Mesendoderm (in vitro differentiated cells): ENCODE results near the gene CATSPERD.
A peak's percentile ranks its signal among the peaks of the same experiment; 100 is the strongest.

Experiments used
- DNase-seq: peaks from one replicate; pipeline ENCODE4 v3.0.0; 2013
- H2AK5ac ChIP-seq: 2 replicates; pipeline ENCODE4 v1.6.1; 2013; ENCODE audit warnings: low read length, inconsistent platforms
- H2BK120ac ChIP-seq: 2 replicates; pipeline ENCODE4 v1.6.1; 2013; ENCODE audit warnings: low read depth, mild to moderate bottlenecking, low read length, moderate library complexity, mixed read lengths
- H2BK15ac ChIP-seq: replicated peaks from 2 replicates; pipeline ENCODE4 v1.6.1; 2013; ENCODE audit warnings: low read depth, mild to moderate bottlenecking, moderate library complexity
- H2BK5ac ChIP-seq: 2 replicates; pipeline ENCODE4 v1.6.1; 2013; ENCODE audit warnings: low read length, inconsistent platforms
- H3K18ac ChIP-seq: 2 replicates; pipeline ENCODE4 v1.6.1; 2013; ENCODE audit warnings: mild to moderate bottlenecking, low read length, mixed read lengths
- H3K23ac ChIP-seq: one replicate; pipeline ENCODE4 v1.6.1; 2013; ENCODE audit warnings: low read length
- H3K27ac ChIP-seq: 2 replicates; pipeline ENCODE4 v1.5.1; 2013; ENCODE audit warnings: low read depth, mild to moderate bottlenecking, inconsistent platforms, low read length, moderate library complexity
- H3K27me3 ChIP-seq: 2 replicates; pipeline ENCODE4 v1.6.1; 2013; ENCODE audit warnings: low read length, control low read depth, mild to moderate bottlenecking, inconsistent platforms; ENCODE audit not compliant: insufficient read depth, poor library complexity
- H3K36me3 ChIP-seq: 2 replicates; pipeline ENCODE4 v1.6.1; 2013; ENCODE audit warnings: low read length, inconsistent platforms; ENCODE audit not compliant: control insufficient read depth, insufficient read depth
- H3K4ac ChIP-seq: one replicate; pipeline ENCODE4 v1.6.1; 2013; ENCODE audit warnings: low read depth, mild to moderate bottlenecking, low read length, moderate library complexity
- H3K4me1 ChIP-seq: 2 replicates; pipeline ENCODE4 v1.6.1; 2013; ENCODE audit warnings: low read depth, low read length, inconsistent platforms; ENCODE audit not compliant: control insufficient read depth
- H3K4me2 ChIP-seq: 2 replicates; pipeline ENCODE4 v1.6.1; 2013; ENCODE audit warnings: low read length
- H3K4me3 ChIP-seq: 2 replicates; pipeline ENCODE4 v1.5.1; 2013; ENCODE audit warnings: mild to moderate bottlenecking, low read length
- H3K56ac ChIP-seq: one replicate; pipeline ENCODE4 v1.6.1; 2013; ENCODE audit warnings: low read length
- H3K79me1 ChIP-seq: 2 replicates; pipeline ENCODE4 v1.6.1; 2013; ENCODE audit warnings: low read length, inconsistent platforms
- H3K79me2 ChIP-seq: 2 replicates; pipeline ENCODE4 v1.6.1; 2013; ENCODE audit warnings: mild to moderate bottlenecking, low read length; ENCODE audit not compliant: control insufficient read depth, insufficient read depth
- H3K9ac ChIP-seq: 2 replicates; pipeline ENCODE4 v1.6.1; 2013; ENCODE audit warnings: low read length, inconsistent platforms
- H4K5ac ChIP-seq: one replicate; pipeline ENCODE4 v1.6.1; 2013; ENCODE audit warnings: low read length
- H4K8ac ChIP-seq: one replicate; pipeline ENCODE4 v1.6.1; 2013; ENCODE audit warnings: low read depth, mild to moderate bottlenecking, control low read depth, low read length, moderate library complexity
- WGBS: extraction: QIAGEN DNeasy Blood & Tissue Kit; methylation state at CpG from one replicate; pipeline ENCODE4 v1.1.7; 2013; ENCODE audit warnings: low lambda C conversion rate, missing lambda C conversion rate; ENCODE audit not compliant: insufficient coverage; ENCODE audit errors: extremely low coverage; 5-methylcytosine and 5-hydroxymethylcytosine counted together

Gene CATSPERD

GRCh38 chr19:5711713-5712161 lies 8.7 kb upstream of the CATSPERD start:
- no peak overlapping the region for H3K4me3 ChIP-seq
- H2BK5ac ChIP-seq, result no peak overlapping the region
- H3K23ac ChIP-seq, result no peak overlapping the region
- H3K18ac ChIP-seq, result no peak overlapping the region
- peaks cover 14% of the 10 kb centered on the region for H3K79me2 ChIP-seq
- no peak overlapping the region for H3K56ac ChIP-seq
- no CpG with 5 or more reads among the region's 25 CpGs for WGBS
- H2BK15ac ChIP-seq, result no peak overlapping the region
- H3K36me3 ChIP-seq, result peaks cover 17% of the 10 kb centered on the region
- no peak overlapping the region for H2BK120ac ChIP-seq
- H3K4ac ChIP-seq, result no peak overlapping the region
- H4K5ac ChIP-seq, result no peak overlapping the region
- H3K27ac ChIP-seq, result no peak overlapping the region
- no peaks in the 10 kb centered on the region for H3K4me1 ChIP-seq
- peaks cover 4% of the 10 kb centered on the region for H3K79me1 ChIP-seq
- no peaks in the 10 kb centered on the region for H3K27me3 ChIP-seq
- DNase-seq, result no peak
- H3K9ac ChIP-seq, result no peak overlapping the region
- H3K4me2 ChIP-seq, result no peak overlapping the region
- no peak overlapping the region for H4K8ac ChIP-seq
- H2AK5ac ChIP-seq, result no peak overlapping the region

GRCh38 chr19:5713228-5713627 lies 7.2 kb upstream of the CATSPERD start:
- Histone ChIP-seq H4K5ac (no peak overlapping the region), H2AK5ac (no peak overlapping the region), H3K27ac (no peak overlapping the region), H3K9ac (no peak overlapping the region), H2BK15ac (no peak overlapping the region), H2BK5ac (no peak overlapping the region), H3K79me2 (peaks cover 28% of the 10 kb centered on the region), H3K23ac (no peak overlapping the region), H2BK120ac (no peak overlapping the region), H3K4me1 (no peaks in the 10 kb centered on the region), H3K27me3 (no peaks in the 10 kb centered on the region), H3K56ac (no peak overlapping the region), H3K36me3 (peaks cover 11% of the 10 kb centered on the region), H3K4ac (no peak overlapping the region), H3K4me2 (no peak overlapping the region), H4K8ac (no peak overlapping the region), H3K79me1 (peaks cover 10% of the 10 kb centered on the region), H3K4me3 (no peak overlapping the region), H3K18ac (no peak overlapping the region)
- DNase-seq, result no peak
- no CpG with 5 or more reads among the region's 9 CpGs for WGBS

DNA sequence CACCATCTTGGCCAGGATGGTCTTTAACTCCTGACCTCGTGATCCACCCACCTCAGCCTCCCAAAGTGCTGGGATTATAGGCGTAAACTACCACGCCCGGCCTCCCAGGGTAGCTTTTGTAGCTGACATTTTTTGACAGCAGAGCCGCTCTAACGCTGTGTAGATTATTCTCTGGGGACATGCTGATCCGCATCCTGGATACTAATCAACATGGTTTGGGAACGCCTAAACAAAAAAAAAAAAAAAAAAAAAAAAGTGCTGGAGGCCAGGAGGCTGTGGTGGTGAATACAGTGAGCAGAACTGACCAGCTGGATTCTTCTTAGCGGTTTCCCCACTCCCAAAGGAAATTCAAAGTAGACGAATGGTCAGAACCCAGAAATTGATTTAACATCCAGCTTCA lies 5.6 kb upstream of the CATSPERD start:
- Histone ChIP-seq H3K56ac (no peak overlapping the region), H3K9ac (no peak overlapping the region), H3K27me3 (no peaks in the 10 kb centered on the region), H3K79me2 (peaks cover 44% of the 10 kb centered on the region), H3K4me2 (no peak overlapping the region), H3K4me3 (no peak overlapping the region), H2BK15ac (no peak overlapping the region), H3K4me1 (no peaks in the 10 kb centered on the region), H4K5ac (no peak overlapping the region), H2BK120ac (no peak overlapping the region), H3K4ac (no peak overlapping the region), H3K18ac (no peak overlapping the region), H3K36me3 (peaks cover 11% of the 10 kb centered on the region), H3K27ac (no peak overlapping the region), H4K8ac (no peak overlapping the region), H3K79me1 (peaks cover 17% of the 10 kb centered on the region), H3K23ac (no peak overlapping the region), H2AK5ac (no peak overlapping the region), H2BK5ac (no peak overlapping the region)
- no peak for DNase-seq
- WGBS, result no CpG with 5 or more reads among the region's 10 CpGs

- Histone ChIP-seq H4K5ac (no peak overlapping the region), H3K27me3 (no peaks in the 10 kb centered on the region), H3K23ac (no peak overlapping the region), H2BK120ac (no peak overlapping the region), H3K79me2 (peaks cover 44% of the 10 kb centered on the region), H3K4me1 (no peaks in the 10 kb centered on the region), H3K4me2 (no peak overlapping the region), H3K27ac (no peak overlapping the region), H3K4me3 (no peak overlapping the region), H3K9ac (no peak overlapping the region), H3K18ac (no peak overlapping the region), H2BK5ac (no peak overlapping the region), H3K56ac (no peak overlapping the region), H2AK5ac (no peak overlapping the region), H2BK15ac (no peak overlapping the region), H3K79me1 (peaks cover 17% of the 10 kb centered on the region), H3K36me3 (peaks cover 4% of the 10 kb centered on the region), H4K8ac (no peak overlapping the region), H3K4ac (no peak overlapping the region)
- DNase-seq, result no peak
- WGBS, result no CpG with 5 or more reads among the region's 8 CpGs
Measured at GRCh38 chr19:5717215-5717935, 3.1 kb upstream of the CATSPERD start.

GRCh38 chr19:5718037-5718578 lies 2.3 kb upstream of the CATSPERD start:
- H3K27me3 ChIP-seq, result no peaks in the 10 kb centered on the region
- H2BK15ac ChIP-seq, result no peak overlapping the region
- peak overlapping the region; percentile 91 for H3K9ac ChIP-seq
- peaks cover 44% of the 10 kb centered on the region for H3K79me2 ChIP-seq
- DNase-seq, result no peak
- no peak overlapping the region for H2BK120ac ChIP-seq
- H3K79me1 ChIP-seq, result peaks cover 16% of the 10 kb centered on the region
- H2AK5ac ChIP-seq, result no peak overlapping the region
- H3K56ac ChIP-seq, result peak overlapping the region; percentile 93
- no peak overlapping the region for H4K5ac ChIP-seq
- H3K27ac ChIP-seq, result peak overlapping the region; percentile 7
- H4K8ac ChIP-seq, result no peak overlapping the region
- H3K4ac ChIP-seq, result no peak overlapping the region
- H3K4me2 ChIP-seq, result peak overlapping the region; percentile 85
- H3K23ac ChIP-seq, result no peak overlapping the region
- H3K4me3 ChIP-seq, result peak overlapping the region; percentile 98
- no peak overlapping the region for H3K18ac ChIP-seq
- no peaks in the 10 kb centered on the region for H3K4me1 ChIP-seq
- no peak overlapping the region for H2BK5ac ChIP-seq
- peaks cover under 1% of the 10 kb centered on the region for H3K36me3 ChIP-seq
- WGBS, result no CpG with 5 or more reads among the region's 14 CpGs
